Spleen (tissue), 7 donors: ENCODE measurements around the gene BTD.

Source experiments
- CTCF ChIP-seq, 11 experiments: fragments of 200-600 bp in 7 of 11; fragments of 450-650 bp in 4 of 11; sonication (generic) in 4 of 11; IDR thresholded peaks in 8 of 11; conservative IDR thresholded peaks in 3 of 11; 1 replicate in 7 of 11; 2 replicates in 4 of 11; pipeline versions ENCODE4 v1.4.0 to v1.8.0; 2016 to 2021; ENCODE audit warnings: antibody characterized with exemption in 11 of 11, inconsistent platforms in 4 of 11, mild to moderate bottlenecking in 1 of 11
- POLR2A ChIP-seq, 3 donors: fragments of 450-650 bp; IDR thresholded peaks; one replicate each; pipeline ENCODE4 v1.5.1; 2017; ENCODE audit warnings: antibody characterized with exemption in 3 of 3, mild to moderate bottlenecking in 1 of 3
- donor health status: DM: no; HTN: no; CAD: no; lungs with moderate emphysema.
- donor health status: DM: no; HTN: no; CAD: no.
- donor health status: DM: no; HTN: no; CAD: no.

- no peak for TF ChIP-seq CTCF (IDR thresholded peaks at IDR 0.05 in 8 of 11, conservative IDR thresholded peaks at IDR 0.05 in 3 of 11)
- TF ChIP-seq POLR2A (IDR thresholded peaks at IDR 0.05), result no peak
Measured at GRCh38 chr3:15556512-15556911, 45.0 kb upstream of the BTD start.
